Measurements from ENCODE around the gene PRPF18.

PRPF18 gene

DNA sequence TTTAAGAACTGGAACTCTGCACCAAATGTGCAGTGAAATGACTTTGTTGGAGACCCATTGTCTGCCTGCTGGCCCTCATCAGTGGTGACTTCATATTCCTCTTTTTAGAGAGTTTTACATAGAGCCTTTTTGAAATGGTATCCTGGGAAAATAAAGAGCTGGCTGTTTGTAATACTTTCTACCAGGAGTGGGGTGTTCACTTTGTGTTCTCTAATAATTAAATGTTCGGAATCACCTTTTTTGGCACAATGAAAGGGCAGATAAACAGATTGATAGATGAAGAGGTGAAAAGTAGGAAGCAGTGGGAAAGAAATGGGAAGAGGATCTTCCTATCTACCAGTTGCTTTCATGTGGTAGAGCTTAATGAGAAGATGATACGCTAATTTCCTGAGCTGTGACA is 55.5 kb downstream of the PRPF18 start:
- DNase-seq (ENCODE audit: low read depth), result no peak

DNA sequence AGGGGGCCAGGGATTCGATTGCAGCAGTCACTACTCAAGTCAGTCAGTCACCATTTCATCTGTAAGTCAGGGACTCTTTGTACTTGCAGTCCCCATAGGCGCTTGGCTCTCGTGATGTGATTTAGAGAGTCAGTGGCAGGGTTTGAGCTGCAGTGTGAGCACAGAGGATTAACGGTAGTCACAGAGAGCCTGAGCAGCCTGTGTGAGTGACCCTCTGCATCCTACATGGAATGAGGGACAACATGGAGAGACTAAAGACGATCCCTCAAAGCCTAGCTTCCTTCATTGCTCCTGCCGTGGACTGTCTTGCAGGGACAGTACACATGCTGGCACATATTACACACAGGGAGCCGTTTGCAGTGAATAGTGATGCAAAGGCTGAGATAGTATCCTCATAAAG is 56.3 kb downstream of the PRPF18 start:
- DNase-seq (ENCODE audit: low read depth), result no peak

- no peak for DNase-seq (ENCODE audit: low read depth)
Observed at GRCh38 chr10:13644866-13645265, 58.1 kb downstream of the PRPF18 start.

DNA sequence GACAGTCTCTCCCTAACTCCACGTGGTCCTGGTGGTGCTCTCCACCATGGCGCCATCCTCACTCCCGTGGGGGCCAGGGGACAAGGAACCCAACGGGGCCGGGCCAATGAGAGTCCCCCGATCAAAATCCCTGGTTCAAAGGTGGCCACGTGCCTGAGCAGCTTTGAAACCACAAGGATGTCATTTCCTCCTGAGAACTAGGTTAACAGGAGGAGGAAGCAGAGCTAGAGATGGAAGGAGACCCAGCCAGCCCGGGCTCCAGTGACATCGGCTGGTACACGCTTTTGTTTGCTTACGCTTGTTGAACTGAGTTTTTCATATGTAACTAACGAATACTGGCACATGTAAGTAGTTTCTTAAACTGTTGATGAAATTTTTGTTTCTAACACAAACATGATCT is 61.7 kb downstream of the PRPF18 start:
- DNase-seq (ENCODE audit: low read depth), result no peak

DNA sequence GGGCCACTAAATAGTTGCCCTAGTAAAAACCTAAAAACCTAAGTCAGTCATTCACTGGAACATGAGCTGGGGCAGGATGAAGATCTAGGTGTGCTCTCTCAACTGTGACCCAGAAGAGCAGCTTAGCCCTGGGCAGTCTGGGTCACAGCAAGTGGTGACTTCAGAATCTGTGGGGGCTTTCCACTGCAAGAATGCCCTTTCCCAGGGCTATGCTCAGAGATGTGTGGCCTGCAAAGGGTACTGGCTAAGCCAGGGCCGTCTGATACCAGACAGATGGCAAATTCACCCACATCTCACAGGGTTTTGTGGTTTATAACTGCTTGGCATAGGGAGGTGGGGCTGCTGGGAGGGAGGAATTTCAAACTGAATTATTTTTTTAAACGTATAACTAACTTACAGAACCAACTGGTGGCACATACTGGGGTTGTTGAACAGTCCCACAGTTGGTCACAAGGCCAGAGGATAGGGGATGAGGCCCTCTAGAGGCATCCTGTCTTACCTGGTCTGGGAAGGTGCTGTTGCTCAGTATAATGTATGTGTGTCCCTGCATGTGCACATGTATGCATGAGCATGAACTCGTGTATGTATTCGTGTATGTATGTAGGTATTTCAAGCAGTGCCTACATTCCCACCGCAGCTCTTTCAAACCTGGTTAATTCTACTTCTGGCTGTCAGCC is 63.2 kb downstream of the PRPF18 start:
- no peak for DNase-seq (ENCODE audit: low read depth)

- no peak for DNase-seq (ENCODE audit: low read depth)
Observed at GRCh38 chr10:13650961-13651360, 64.2 kb downstream of the PRPF18 start.

- no peak for DNase-seq (ENCODE audit: low read depth)
Observed at GRCh38 chr10:13651969-13652720, 65.4 kb downstream of the PRPF18 start.

DNA sequence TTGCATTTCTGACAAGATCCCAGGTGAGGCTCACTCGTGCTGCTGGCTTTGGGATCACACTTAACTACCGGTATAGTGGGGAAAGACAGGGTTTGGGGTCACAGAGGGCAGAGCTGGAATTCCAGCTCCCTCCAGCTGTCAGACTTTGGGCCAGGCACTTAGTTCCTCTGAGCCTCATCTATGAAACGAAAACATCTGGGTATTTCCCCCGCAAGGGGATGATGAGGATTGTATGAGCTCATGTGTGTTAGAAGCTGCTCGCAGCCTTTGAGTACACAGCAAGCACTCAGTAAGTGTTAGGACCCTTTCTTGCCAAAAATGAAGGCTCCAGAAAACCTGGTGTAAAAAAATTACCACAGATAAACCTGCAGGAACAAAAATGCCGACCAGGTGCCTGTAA is 66.1 kb downstream of the PRPF18 start:
- no peak for DNase-seq (ENCODE audit: low read depth)

DNA sequence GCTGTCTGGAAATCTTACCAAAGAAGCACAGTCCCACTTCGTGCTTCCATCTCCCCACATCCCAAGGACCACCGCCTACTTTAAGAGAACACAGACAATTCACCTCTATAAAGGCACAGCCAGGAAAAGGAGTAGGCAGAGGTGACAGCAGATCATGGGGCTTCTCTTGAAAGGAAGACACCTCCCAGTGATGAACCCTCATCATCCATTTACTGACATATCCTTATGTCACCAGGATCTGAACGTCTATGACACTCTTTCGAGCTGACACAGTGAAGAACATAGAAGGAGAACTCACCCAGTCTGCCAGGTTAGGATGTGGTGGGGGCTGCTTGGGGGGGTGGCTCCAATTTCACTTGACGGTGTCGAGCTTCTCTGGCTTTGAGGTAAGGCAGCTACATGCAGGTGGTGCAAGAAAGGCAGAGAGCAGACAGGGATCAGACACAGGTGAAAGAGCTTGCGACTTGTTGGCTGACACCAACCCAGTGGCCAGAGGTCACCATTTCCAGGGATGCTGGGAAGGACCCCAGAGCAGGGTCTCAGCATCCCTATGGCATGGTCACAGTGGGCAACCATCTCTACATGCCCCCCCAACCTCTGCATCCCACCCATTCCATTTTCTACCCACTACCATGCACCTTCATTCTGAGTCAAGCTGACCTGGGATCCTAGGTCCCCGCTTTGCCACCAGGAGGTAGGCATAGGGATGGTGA is 67.5 kb downstream of the PRPF18 start:
- no peak for DNase-seq (ENCODE audit: low read depth)

GRCh38 chr10:13654846-13655245 is 68.1 kb downstream of the PRPF18 start:
- DNase-seq (ENCODE audit: low read depth), result no peak

GRCh38 chr10:13656337-13657100 is 69.8 kb downstream of the PRPF18 start:
- DNase-seq (ENCODE audit: low read depth), result no peak

- no peak for DNase-seq (ENCODE audit: low read depth)
Observed at GRCh38 chr10:13657101-13657680, 70.4 kb downstream of the PRPF18 start.

DNA sequence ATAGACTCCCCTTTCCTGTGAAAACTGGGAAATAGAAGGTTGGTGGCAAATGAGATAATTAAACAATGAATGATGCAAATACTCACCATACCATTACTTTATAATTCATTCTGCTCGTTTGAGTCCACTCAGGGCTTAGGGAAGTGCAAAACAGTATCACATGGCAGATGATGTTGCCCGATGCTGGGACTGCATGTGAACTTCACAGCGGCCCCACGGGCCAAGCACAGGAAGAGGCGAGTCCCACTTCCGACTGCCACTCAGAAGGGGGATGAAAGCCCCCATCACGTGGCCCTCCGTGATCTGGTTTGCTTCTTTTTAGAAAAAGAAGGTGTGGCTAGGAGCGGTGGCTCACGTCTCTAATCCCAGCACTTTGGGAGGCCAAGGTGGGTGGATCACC is 71.5 kb downstream of the PRPF18 start:
- no peak for DNase-seq (ENCODE audit: low read depth)

- no peak for DNase-seq (ENCODE audit: low read depth)
Observed at GRCh38 chr10:13658871-13659685, 72.3 kb downstream of the PRPF18 start.

- DNase-seq (ENCODE audit: low read depth), result peak; percentile 35
Observed at GRCh38 chr10:13659887-13660550, 73.3 kb downstream of the PRPF18 start.

DNA sequence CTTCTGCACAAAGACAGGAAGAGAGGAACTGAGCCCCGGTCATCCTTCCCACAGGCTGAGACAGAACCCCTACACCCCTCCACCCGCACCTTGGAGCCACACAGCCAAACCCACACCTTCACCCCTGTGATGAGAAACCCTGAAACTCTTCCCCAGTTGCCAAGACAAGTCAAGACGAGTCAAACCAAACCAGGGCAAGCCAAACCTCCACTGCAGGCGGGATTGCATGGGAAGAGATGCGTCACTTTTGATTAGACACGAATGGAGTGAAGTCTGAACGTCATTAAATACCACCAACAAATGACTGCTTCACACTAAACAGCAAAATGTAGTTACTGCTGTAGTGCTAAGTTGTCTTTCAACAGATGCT is 73.8 kb downstream of the PRPF18 start:
- DNase-seq (ENCODE audit: low read depth), result no peak

GRCh38 chr10:13661256-13661655 is 74.5 kb downstream of the PRPF18 start:
- no peak for DNase-seq (ENCODE audit: low read depth)

DNA sequence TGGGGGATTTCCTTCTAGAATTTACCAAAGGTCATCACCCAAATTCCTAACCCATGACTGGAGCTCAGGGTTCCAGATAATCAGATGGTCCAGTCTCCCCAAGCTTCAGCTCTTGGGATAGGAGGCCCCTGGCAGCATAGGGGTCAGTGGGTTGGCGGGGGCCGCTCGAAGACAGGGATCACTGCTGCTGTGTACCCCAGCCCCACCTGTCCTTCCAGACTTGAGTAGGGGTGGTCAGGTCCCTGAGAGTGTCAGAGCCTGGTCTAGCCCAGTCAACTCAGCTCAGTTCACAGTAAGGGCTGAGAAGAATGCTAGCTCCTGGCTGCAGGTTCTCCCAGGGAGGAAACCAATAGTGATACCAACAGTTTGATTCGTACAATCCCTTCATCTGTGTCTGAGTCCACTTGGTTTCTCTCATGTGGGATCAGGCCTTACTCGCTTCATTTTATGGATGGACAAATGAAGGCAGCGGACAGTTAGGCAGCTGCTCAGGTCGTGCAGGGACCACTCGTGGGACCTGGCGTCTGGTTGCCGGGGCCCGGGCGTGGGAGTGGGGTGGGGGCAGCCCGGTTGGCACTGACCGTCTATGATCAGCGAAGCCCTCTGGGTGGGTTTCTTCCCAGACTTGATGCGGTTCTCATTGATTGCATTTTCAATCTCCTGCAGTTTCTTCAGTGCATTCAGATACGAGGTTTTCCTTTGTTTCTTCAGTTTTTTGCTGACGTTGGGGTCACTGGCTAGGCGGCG is 78.9 kb downstream of the PRPF18 start:
- no peak for DNase-seq (ENCODE audit: low read depth)

DNA sequence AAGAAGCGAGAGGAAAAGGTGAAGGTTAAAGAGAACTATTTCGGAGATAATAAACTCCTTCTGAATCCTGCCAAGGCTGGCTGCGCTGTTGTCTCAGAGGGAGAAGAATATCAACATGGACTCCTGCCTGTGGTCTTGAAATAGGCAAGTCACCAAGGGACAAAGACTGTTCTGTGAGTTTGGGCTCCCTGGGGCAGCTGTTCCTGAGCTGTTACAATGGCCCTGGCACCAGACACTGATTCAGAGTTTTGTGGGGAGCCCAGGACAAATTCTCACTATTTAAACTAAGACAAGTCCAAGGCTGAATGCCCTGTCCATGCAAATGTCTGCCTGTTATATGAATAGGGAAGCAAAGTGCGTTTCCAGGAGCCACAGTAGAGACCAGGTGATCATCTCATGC is 81.4 kb downstream of the PRPF18 start:
- DNase-seq (ENCODE audit: low read depth), result no peak
